ENCODE measurements around the gene SMCO4. TPM values are rescaled to one million over a fixed set of nuclear protein-coding genes. Genes with fewer than 3 reads are reported as not detected.

Gene SMCO4
- total RNA-seq, 1 donor from 2014 or later = 24.0 TPM

DNA sequence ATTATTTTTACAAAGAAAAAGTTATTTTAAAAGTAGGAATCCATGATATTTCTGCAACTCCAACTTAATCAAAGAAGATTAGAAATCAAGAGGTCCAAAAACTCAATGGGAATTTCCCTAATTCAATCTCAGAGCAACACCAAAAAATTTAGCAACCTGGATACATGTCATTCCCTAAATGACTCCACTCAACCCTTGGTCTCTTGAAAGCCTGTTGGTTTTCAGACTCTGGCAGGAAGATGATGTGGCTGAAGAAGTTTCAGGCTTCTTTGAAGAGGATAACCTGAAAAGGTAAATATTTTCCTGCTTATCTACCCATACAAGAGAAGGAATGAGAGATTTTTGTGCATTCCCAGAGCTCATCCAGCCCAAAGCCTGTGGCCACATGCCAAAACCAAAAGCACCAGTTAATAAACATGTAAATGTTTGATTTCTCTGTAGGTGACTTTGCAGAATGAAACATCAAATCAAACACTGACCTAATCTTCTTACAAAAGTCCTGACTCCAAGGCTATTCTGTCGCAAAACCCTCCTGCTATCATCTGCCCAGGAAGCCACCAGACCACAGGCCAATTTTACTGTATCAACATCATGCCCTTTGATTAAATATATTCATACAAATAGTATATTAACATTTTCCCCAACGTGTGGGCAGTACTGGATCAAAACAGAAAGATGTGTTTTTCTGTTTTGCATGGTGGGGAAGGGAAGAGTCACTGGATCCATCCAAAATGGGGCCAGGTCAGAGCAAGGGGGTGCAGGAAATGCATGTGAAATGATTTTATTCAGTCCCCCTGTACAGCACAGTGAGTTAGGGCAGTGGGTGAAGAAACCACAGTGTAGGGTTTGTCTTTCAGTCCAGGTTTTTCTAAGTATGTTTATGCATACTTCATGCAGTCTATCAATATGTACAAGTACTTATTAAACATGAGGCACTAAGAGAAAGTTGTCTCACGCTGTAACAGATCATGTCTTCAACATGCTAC, 38.8 kb downstream of the SMCO4 start:
- Mint-ChIP-seq H3K9me3 (ENCODE audit: low read depth) (peaks cover 8% of the 10 kb centered on the region), H3K27me3 (ENCODE audit: low read depth) (no peaks in the 10 kb centered on the region), H3K36me3 (ENCODE audit: low read depth) (peaks cover 4% of the 10 kb centered on the region), H3K4me3 (ENCODE audit: unreplicated experiment) (no peak overlapping the region), H3K4me1 (ENCODE audit: low read depth) (peaks cover 19% of the 10 kb centered on the region), H3K27ac (ENCODE audit: unreplicated experiment) (no peak overlapping the region)
- no peak for DNase-seq (ENCODE audit: low spot score)
- TF ChIP-seq, protein P1, sequence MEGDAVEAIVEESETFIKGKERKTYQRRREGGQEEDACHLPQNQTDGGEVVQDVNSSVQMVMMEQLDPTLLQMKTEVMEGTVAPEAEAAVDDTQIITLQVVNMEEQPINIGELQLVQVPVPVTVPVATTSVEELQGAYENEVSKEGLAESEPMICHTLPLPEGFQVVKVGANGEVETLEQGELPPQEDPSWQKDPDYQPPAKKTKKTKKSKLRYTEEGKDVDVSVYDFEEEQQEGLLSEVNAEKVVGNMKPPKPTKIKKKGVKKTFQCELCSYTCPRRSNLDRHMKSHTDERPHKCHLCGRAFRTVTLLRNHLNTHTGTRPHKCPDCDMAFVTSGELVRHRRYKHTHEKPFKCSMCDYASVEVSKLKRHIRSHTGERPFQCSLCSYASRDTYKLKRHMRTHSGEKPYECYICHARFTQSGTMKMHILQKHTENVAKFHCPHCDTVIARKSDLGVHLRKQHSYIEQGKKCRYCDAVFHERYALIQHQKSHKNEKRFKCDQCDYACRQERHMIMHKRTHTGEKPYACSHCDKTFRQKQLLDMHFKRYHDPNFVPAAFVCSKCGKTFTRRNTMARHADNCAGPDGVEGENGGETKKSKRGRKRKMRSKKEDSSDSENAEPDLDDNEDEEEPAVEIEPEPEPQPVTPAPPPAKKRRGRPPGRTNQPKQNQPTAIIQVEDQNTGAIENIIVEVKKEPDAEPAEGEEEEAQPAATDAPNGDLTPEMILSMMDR (IDR thresholded peaks at IDR 0.05) = no peak

DNA sequence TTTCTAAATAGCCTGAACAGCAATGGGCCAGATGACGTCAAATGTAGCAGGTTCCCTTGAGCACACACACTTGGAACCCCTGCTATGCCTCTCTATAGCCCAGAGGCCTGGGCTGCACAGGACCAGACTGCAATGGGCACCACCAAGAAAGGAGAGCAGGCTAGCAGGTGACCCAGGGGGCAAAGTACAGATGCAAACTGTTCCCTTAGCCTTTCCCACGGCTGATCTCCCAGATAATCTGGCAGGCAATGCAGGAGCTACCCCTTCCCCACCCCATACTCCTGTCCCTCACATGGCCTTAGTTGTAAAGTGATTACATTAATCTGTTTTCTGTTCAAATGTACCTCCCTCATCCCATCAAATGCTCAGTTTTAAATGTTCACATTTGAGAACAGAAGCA, 41.3 kb downstream of the SMCO4 start:
- TF ChIP-seq, protein P1 (IDR thresholded peaks at IDR 0.05) = no peak

DNA sequence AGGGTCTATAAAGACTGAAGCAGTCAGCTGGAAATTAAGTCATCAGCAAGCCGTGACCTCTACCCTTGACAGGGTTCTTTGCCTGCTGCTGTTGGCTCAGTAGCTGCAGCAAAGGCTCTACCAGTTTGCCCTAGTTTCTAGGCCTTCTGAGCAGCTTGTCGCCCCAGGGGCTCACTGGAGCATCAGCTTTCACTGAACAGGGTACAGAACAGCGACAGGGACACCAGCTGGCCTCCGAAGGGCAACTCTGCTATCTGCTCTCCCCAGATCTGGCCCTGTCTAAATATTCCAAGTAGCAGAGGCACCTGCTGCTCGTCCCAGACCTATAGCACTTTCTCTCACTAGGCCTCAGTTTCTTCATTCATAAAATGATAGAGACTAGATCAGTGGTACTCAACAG, 42.4 kb downstream of the SMCO4 start:
- TF ChIP-seq, protein P1 (IDR thresholded peaks at IDR 0.05) = no peak
- DNase-seq (ENCODE audit: low spot score) = no peak
- H3K27ac Mint-ChIP-seq (ENCODE audit: unreplicated experiment) = no peak overlapping the region
- no peaks in the 10 kb centered on the region for H3K27me3 Mint-ChIP-seq (ENCODE audit: low read depth)
- no peak overlapping the region for H3K4me3 Mint-ChIP-seq (ENCODE audit: unreplicated experiment)
- H3K4me1 Mint-ChIP-seq (ENCODE audit: low read depth) = peaks cover 32% of the 10 kb centered on the region
- H3K9me3 Mint-ChIP-seq (ENCODE audit: low read depth) = peaks cover 5% of the 10 kb centered on the region
- H3K36me3 Mint-ChIP-seq (ENCODE audit: low read depth) = peaks cover 8% of the 10 kb centered on the region

More for the DNA sequence above, 41.3 kb downstream of the SMCO4 start:
- no peak for DNase-seq (ENCODE audit: low spot score)
- Mint-ChIP-seq H3K9me3 (ENCODE audit: low read depth) (peaks cover 5% of the 10 kb centered on the region), H3K27ac (ENCODE audit: unreplicated experiment) (no peak overlapping the region), H3K4me1 (ENCODE audit: low read depth) (peaks cover 32% of the 10 kb centered on the region), H3K27me3 (ENCODE audit: low read depth) (no peaks in the 10 kb centered on the region), H3K36me3 (ENCODE audit: low read depth) (peaks cover 4% of the 10 kb centered on the region), H3K4me3 (ENCODE audit: unreplicated experiment) (no peak overlapping the region)

DNA sequence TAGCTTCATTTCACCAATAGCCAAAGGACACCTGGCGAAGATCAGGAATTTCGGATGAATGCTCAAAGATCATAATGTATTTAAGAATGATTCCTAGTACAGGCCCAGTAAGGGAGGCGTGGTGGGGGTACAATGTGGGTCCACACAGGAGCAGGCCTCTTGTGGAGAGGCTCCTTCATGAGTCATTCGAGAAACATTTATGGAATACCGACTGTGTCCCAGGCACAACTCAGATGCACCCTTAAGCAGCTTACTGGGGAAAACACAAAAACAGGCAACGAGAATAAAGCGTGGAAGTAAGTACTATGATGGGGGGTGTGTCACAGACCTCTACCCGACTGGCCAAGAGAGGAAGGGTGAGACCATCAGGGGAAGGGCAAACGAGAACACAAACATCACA, 44.5 kb downstream of the SMCO4 start:
- no peak for DNase-seq (ENCODE audit: low spot score)
- peaks cover 40% of the 10 kb centered on the region for H3K4me1 Mint-ChIP-seq (ENCODE audit: low read depth)
- TF ChIP-seq, protein P1 (IDR thresholded peaks at IDR 0.05) = no peak
- H3K27me3 Mint-ChIP-seq (ENCODE audit: low read depth) = no peaks in the 10 kb centered on the region
- no peak overlapping the region for H3K4me3 Mint-ChIP-seq (ENCODE audit: unreplicated experiment)
- peak overlapping the region; percentile 68 for H3K27ac Mint-ChIP-seq (ENCODE audit: unreplicated experiment)
- H3K9me3 Mint-ChIP-seq (ENCODE audit: low read depth) = peaks cover 5% of the 10 kb centered on the region
- peaks cover 8% of the 10 kb centered on the region for H3K36me3 Mint-ChIP-seq (ENCODE audit: low read depth)

DNA sequence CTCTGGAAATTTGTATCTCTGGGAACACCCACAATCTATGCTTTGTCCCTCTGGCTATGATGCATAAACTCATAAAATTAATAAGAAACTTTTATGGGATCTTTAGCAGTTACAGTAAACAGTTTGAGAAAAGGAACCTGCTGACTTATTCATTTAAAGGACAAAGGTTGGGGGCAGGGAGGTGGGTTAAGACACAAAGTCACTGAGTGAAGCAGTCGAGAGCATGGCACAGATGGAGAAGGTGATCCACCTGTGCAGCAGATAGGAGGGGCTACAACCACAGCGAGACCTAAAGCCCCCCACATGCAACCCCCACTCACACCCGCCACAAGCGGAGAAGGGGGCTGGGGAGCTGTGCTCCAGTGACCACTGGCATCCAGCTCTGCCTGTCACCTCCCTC, 45.0 kb downstream of the SMCO4 start:
- H3K27ac Mint-ChIP-seq (ENCODE audit: unreplicated experiment) = no peak overlapping the region
- no peak for DNase-seq (ENCODE audit: low spot score)
- no peaks in the 10 kb centered on the region for H3K27me3 Mint-ChIP-seq (ENCODE audit: low read depth)
- H3K4me1 Mint-ChIP-seq (ENCODE audit: low read depth) = peaks cover 44% of the 10 kb centered on the region
- H3K4me3 Mint-ChIP-seq (ENCODE audit: unreplicated experiment) = no peak overlapping the region
- TF ChIP-seq, protein P1 (IDR thresholded peaks at IDR 0.05) = no peak
- peaks cover 8% of the 10 kb centered on the region for H3K36me3 Mint-ChIP-seq (ENCODE audit: low read depth)
- H3K9me3 Mint-ChIP-seq (ENCODE audit: low read depth) = peaks cover 3% of the 10 kb centered on the region

Data from chondrocyte (in vitro differentiated cells).